Measurements from ENCODE around the gene ANO3. TPM values are rescaled to one million over a fixed set of nuclear protein-coding genes. Genes with fewer than 3 reads are reported as not detected.

The ANO3 gene
- total RNA-seq, 1 donor from 2014 or later, result 2.1 TPM

- DNase-seq (ENCODE audit: low spot score), result no peak
Measured at GRCh38 chr11:26353010-26353409, 21.1 kb downstream of the ANO3 start.

GRCh38 chr11:26359055-26359454 is 27.1 kb downstream of the ANO3 start:
- DNase-seq (ENCODE audit: low spot score), result no peak

GRCh38 chr11:26365284-26365683 is 33.4 kb downstream of the ANO3 start:
- DNase-seq (ENCODE audit: low spot score), result no peak

- no peak for DNase-seq (ENCODE audit: low spot score)
Measured at GRCh38 chr11:26377619-26378018, 45.7 kb downstream of the ANO3 start.

GRCh38 chr11:26399336-26399735 is 67.4 kb downstream of the ANO3 start:
- DNase-seq (ENCODE audit: low spot score), result no peak

- no peak for DNase-seq (ENCODE audit: low spot score)
Measured at GRCh38 chr11:26410706-26411366, 78.9 kb downstream of the ANO3 start.

- no peak for DNase-seq (ENCODE audit: low spot score)
Measured at GRCh38 chr11:26412955-26413354, 81.0 kb downstream of the ANO3 start.

GRCh38 chr11:26418386-26418912 is 86.5 kb downstream of the ANO3 start:
- DNase-seq (ENCODE audit: low spot score), result no peak

GRCh38 chr11:26420331-26420730 is 88.4 kb downstream of the ANO3 start:
- DNase-seq (ENCODE audit: low spot score), result no peak

- DNase-seq (ENCODE audit: low spot score), result no peak
Measured at GRCh38 chr11:26424255-26424654, 92.3 kb downstream of the ANO3 start.

GRCh38 chr11:26439854-26440253 is 107.9 kb downstream of the ANO3 start:
- DNase-seq (ENCODE audit: low spot score), result no peak

GRCh38 chr11:26442131-26442530 is 110.2 kb downstream of the ANO3 start:
- no peak for DNase-seq (ENCODE audit: low spot score)

- DNase-seq (ENCODE audit: low spot score), result no peak
Measured at GRCh38 chr11:26443617-26444016, 111.7 kb downstream of the ANO3 start.

- no peak for DNase-seq (ENCODE audit: low spot score)
Measured at GRCh38 chr11:26457636-26458035, 125.7 kb downstream of the ANO3 start.

- no peak for DNase-seq (ENCODE audit: low spot score)
Measured at GRCh38 chr11:26465274-26465673, 133.3 kb downstream of the ANO3 start.

- DNase-seq (ENCODE audit: low spot score), result no peak
Measured at GRCh38 chr11:26467506-26467905, 135.6 kb downstream of the ANO3 start.

- no peak for DNase-seq (ENCODE audit: low spot score)
Measured at GRCh38 chr11:26470992-26471391, 139.1 kb downstream of the ANO3 start.

GRCh38 chr11:26473216-26474194 is 141.6 kb downstream of the ANO3 start:
- DNase-seq (ENCODE audit: low spot score), result no peak

- DNase-seq (ENCODE audit: low spot score), result no peak
Measured at GRCh38 chr11:26474401-26474800, 142.5 kb downstream of the ANO3 start.

- DNase-seq (ENCODE audit: low spot score), result no peak
Measured at GRCh38 chr11:26477396-26477795, 145.5 kb downstream of the ANO3 start.

GRCh38 chr11:26478710-26479109 is 146.8 kb downstream of the ANO3 start:
- DNase-seq (ENCODE audit: low spot score), result no peak

GRCh38 chr11:26480041-26480440 is 148.1 kb downstream of the ANO3 start:
- DNase-seq (ENCODE audit: low spot score), result no peak

All from mesenteric fat pad (tissue), 1 donor.